AG04450 (cell line): ENCODE measurements around the gene RNF133. TPM values are rescaled to one million over a fixed set of nuclear protein-coding genes. Genes with fewer than 3 reads are reported as not detected.

Experiments used
- CTCF ChIA-PET: fragments of 300-600, 350-600 bp; formaldehyde crosslinking; extraction: SDS; loops from one replicate; lab custom pipeline; 2022; ENCODE audit warnings: antibody characterized with exemption, inconsistent platforms; lab: Charles Lee
- POLR2A ChIA-PET: fragments of 350-600 bp; formaldehyde crosslinking; extraction: SDS; loops from one replicate; lab custom pipeline; 2021; ENCODE audit warnings: antibody characterized with exemption, inconsistent platforms; lab: Yijun Ruan, JAX
- DNase-seq: peaks from one replicate; pipeline ENCODE4 v3.0.0-alpha.2; 2011; ENCODE audit warnings: low read depth, low spot score
- H3K27ac ChIP-seq: one replicate; pipeline ENCODE4 v1.5.1; 2012; ENCODE audit warnings: low read depth, low read length, control low read depth
- H3K27me3 ChIP-seq: one replicate; pipeline ENCODE4 v1.6.0; 2012; ENCODE audit warnings: low read length; ENCODE audit not compliant: control insufficient read depth, insufficient read depth
- H3K4me3 ChIP-seq: 2 replicates; pipeline ENCODE4 v1.5.1; 2011; ENCODE audit warnings: mild to moderate bottlenecking, low read depth, low read length, control low read depth
- H3K9me3 ChIP-seq: 2 replicates; pipeline ENCODE4 v1.5.1; 2012; ENCODE audit warnings: low read length; ENCODE audit not compliant: control insufficient read depth, insufficient read depth
- polyA plus RNA-seq: library from polyadenylated mRNA; depleted of rRNA; stranded (reverse); fragments of >200 nt; gene quantifications from 2 replicates; pipeline ENCODE4 v1.2.3, GENCODE V29; 2011
- TF ChIP-seq, protein P1 (sequence below): IDR thresholded peaks from 2 replicates; pipeline ENCODE4 v1.5.1; 2011; ENCODE audit warnings: low read depth, low read length, control low read depth, inconsistent platforms

RNF133 gene
- polyA plus RNA-seq, 1 experiment, result not detected

DNA sequence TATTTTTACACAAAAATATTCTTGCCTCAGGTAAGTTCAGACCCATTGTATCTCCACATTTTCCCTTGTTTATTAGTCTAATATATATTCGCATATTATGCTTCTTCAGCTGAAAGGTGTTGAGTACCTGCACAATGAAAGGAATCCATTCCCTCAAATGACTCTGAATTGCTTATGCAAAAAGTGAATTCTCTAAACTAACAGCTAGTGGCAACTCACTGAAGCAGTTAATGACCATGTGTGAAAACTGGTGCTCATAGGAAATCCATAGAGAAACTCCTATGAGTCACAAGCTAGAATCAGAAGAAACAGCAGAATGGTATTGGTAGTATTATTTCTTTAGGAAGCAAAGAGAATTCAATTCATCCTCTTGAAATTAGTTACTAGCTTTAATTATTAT lies 37.3 kb upstream of the RNF133 start:
- no peaks in the 10 kb centered on the region for H3K27me3 ChIP-seq
- H3K4me3 ChIP-seq, result no peak overlapping the region
- TF ChIP-seq, protein P1, sequence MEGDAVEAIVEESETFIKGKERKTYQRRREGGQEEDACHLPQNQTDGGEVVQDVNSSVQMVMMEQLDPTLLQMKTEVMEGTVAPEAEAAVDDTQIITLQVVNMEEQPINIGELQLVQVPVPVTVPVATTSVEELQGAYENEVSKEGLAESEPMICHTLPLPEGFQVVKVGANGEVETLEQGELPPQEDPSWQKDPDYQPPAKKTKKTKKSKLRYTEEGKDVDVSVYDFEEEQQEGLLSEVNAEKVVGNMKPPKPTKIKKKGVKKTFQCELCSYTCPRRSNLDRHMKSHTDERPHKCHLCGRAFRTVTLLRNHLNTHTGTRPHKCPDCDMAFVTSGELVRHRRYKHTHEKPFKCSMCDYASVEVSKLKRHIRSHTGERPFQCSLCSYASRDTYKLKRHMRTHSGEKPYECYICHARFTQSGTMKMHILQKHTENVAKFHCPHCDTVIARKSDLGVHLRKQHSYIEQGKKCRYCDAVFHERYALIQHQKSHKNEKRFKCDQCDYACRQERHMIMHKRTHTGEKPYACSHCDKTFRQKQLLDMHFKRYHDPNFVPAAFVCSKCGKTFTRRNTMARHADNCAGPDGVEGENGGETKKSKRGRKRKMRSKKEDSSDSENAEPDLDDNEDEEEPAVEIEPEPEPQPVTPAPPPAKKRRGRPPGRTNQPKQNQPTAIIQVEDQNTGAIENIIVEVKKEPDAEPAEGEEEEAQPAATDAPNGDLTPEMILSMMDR, result no peak
- no peak for DNase-seq
- no peaks in the 10 kb centered on the region; the same call in 1 of the 2 replicates for H3K9me3 ChIP-seq
- H3K27ac ChIP-seq, result no peak overlapping the region
- ChIA-PET POLR2A (no interaction called here), CTCF (no interaction called here)

DNA sequence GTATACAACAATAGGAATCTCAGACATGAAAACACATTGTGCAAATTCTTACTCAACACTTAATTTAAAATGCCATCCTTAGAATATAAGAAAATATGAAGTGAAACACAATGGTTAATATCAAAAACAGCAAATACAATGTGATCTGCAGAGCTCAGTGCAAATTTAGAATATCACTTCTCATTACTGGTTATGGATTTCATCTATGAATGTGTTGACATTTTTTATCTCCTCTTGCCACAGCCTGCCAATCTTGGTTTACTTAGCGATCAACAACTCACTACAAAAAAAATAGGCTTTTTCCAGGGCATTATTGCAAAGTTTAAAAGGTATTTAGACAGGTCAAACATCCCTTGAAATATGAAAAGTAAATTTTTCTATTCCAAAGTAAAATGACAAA lies 28.8 kb upstream of the RNF133 start:
- POLR2A ChIA-PET, result no interaction called here
- Histone ChIP-seq H3K9me3 (no peaks in the 10 kb centered on the region), H3K27ac (no peak overlapping the region), H3K4me3 (no peak overlapping the region), H3K27me3 (no peaks in the 10 kb centered on the region)
- CTCF ChIA-PET, result no interaction called here
- TF ChIP-seq, protein P1, result no peak
- no peak for DNase-seq

DNA sequence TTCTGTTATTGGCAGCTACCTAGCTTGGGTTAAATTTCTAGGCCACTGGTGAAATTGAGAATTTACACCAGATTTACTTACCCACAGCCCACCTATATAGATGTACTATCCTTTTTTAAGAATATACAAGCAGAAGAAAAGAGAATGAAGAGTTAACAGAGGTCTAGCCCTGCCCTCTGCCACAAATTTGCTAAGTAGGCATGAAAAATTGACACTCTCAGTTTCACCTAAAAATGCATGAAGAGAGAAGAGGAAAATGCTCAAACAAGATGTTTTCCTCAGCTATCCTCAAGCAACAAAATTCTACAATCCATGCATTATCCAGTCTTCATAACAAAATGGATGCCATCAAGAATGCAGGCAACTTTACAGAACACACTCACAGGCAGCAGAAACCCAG lies 28.4 kb upstream of the RNF133 start:
- ChIA-PET CTCF (no interaction called here), POLR2A (no interaction called here)
- no peaks in the 10 kb centered on the region for H3K27me3 ChIP-seq

DNA sequence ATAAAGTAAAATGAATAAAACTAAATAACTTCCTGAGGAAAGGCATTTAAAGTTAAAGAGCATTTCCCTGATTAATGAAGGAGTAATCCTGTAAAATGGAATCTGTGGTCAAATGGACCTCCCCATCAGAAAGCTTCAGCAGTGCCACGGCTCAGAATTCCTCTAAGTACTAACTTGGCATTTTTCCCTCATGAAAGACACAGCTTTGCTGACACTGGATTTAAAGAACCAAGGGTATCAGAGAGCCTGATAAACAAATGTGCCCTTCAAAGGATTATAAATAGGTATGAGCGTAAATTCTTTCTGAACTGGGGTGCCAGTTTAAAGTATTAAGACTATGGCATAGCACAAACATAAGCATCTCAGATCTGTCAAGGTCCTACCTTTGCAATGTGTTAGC lies 28.0 kb upstream of the RNF133 start:
- no peak overlapping the region for H3K4me3 ChIP-seq
- no peaks in the 10 kb centered on the region for H3K9me3 ChIP-seq
- POLR2A ChIA-PET, result no interaction called here
- H3K27me3 ChIP-seq, result no peaks in the 10 kb centered on the region
- CTCF ChIA-PET, result no interaction called here
- H3K27ac ChIP-seq, result no peak overlapping the region
- TF ChIP-seq, protein P1, result no peak
- no peak for DNase-seq

More for the DNA sequence above, 28.4 kb upstream of the RNF133 start:
- Histone ChIP-seq H3K27ac (no peak overlapping the region), H3K9me3 (no peaks in the 10 kb centered on the region), H3K4me3 (no peak overlapping the region)
- no peak for DNase-seq
- TF ChIP-seq, protein P1, result no peak

DNA sequence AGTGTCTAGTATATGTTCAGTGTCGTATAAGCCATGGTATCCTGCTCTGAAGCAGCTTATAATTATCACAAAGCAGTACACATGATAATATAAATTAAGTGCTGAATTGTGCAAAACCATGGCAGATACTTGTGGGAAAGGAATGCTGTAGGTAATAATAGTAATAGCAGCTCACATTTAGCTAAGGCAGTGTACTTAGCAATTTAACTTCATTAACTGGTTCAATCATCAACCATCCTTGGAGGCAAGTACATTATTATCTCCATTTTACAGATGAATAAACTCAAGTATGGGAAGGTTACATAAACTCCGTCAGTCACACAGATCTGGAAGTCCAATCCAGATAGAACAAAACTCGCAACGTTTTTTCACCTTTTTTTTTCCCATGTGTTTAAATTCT lies 25.4 kb upstream of the RNF133 start:
- H3K27me3 ChIP-seq, result no peaks in the 10 kb centered on the region
- TF ChIP-seq, protein P1, result no peak
- no peak overlapping the region for H3K27ac ChIP-seq
- H3K4me3 ChIP-seq, result no peak overlapping the region
- ChIA-PET POLR2A (interaction anchor here (0.5 kb wide), 1 partner anchor 59 kb away, joined by 3 read pairs; no protein-coding TSS in a partner anchor), CTCF (no interaction called here)
- H3K9me3 ChIP-seq, result no peaks in the 10 kb centered on the region
- DNase-seq, result no peak
